ENCODE results near the gene ZDHHC11B.
"Not testable (repeated sequence)": the region's sequence is repeated elsewhere in the genome, so short reads cannot be mapped to it uniquely, and the experiment has no call there.

Gene ZDHHC11B

GRCh38 chr5:691817-692528 is 92.6 kb downstream of the ZDHHC11B start:
- no peak overlapping the region for H3K4me3 ChIP-seq (ENCODE audit: low read depth, low read length)
- no peak for TF ChIP-seq CTCF (IDR thresholded peaks at IDR 0.05; ENCODE audit: low read depth, low read length, missing control alignments)

GRCh38 chr5:691049-691448 is 93.5 kb downstream of the ZDHHC11B start:
- DNase-seq (ENCODE audit: low read depth); H3K4me3 ChIP-seq (ENCODE audit: low read depth, low read length): not testable (repeated sequence)

More at GRCh38 chr5:691817-692528, 92.6 kb downstream of the ZDHHC11B start:
- no peak for DNase-seq (ENCODE audit: low read depth)

- H3K4me3 ChIP-seq (ENCODE audit: low read depth, low read length); DNase-seq (ENCODE audit: low read depth): not testable (repeated sequence)
Measured at GRCh38 chr5:690293-690692, 94.2 kb downstream of the ZDHHC11B start.

- DNase-seq (ENCODE audit: low read depth); H3K4me3 ChIP-seq (ENCODE audit: low read depth, low read length): not testable (repeated sequence)
Measured at GRCh38 chr5:688348-689010, 96.0 kb downstream of the ZDHHC11B start.

GRCh38 chr5:686936-687335 is 97.6 kb downstream of the ZDHHC11B start:
- not testable (repeated sequence) for H3K4me3 ChIP-seq (ENCODE audit: low read depth, low read length); DNase-seq (ENCODE audit: low read depth)

GRCh38 chr5:686172-686523 is 98.4 kb downstream of the ZDHHC11B start:
- DNase-seq (ENCODE audit: low read depth) = not testable (repeated sequence)

GRCh38 chr5:685262-686171 is 99.0 kb downstream of the ZDHHC11B start:
- no peak for TF ChIP-seq CTCF (IDR thresholded peaks at IDR 0.05; ENCODE audit: low read depth, low read length, missing control alignments)
- DNase-seq (ENCODE audit: low read depth) = no peak
- no peak overlapping the region for H3K4me3 ChIP-seq (ENCODE audit: low read depth, low read length)

More at GRCh38 chr5:686172-686523, 98.4 kb downstream of the ZDHHC11B start:
- H3K4me3 ChIP-seq (ENCODE audit: low read depth, low read length) = not testable (repeated sequence)

- DNase-seq (ENCODE audit: low read depth) = no peak
- TF ChIP-seq CTCF (IDR thresholded peaks at IDR 0.05; ENCODE audit: low read depth, low read length, missing control alignments) = no peak
- no peak overlapping the region for H3K4me3 ChIP-seq (ENCODE audit: low read depth, low read length)
Measured at GRCh38 chr5:684751-685216, 99.7 kb downstream of the ZDHHC11B start.

- DNase-seq (ENCODE audit: low read depth) = no peak
- no peak overlapping the region for H3K4me3 ChIP-seq (ENCODE audit: low read depth, low read length)
- TF ChIP-seq CTCF (IDR thresholded peaks at IDR 0.05; ENCODE audit: low read depth, low read length, missing control alignments) = no peak
Measured at GRCh38 chr5:683551-684481, 100.7 kb downstream of the ZDHHC11B start.

- not testable (repeated sequence) for H3K4me3 ChIP-seq (ENCODE audit: low read depth, low read length); DNase-seq (ENCODE audit: low read depth)
Measured at GRCh38 chr5:682651-683358, 101.7 kb downstream of the ZDHHC11B start.

GRCh38 chr5:682216-682615 is 102.3 kb downstream of the ZDHHC11B start:
- DNase-seq (ENCODE audit: low read depth); H3K4me3 ChIP-seq (ENCODE audit: low read depth, low read length): not testable (repeated sequence)

All from GM12864 (cell line).